SH-SY5Y (cell line): Measurements from ENCODE around the gene TMEM135.

Experiments used
- GATA2 ChIP-seq: IDR thresholded peaks from 2 replicates; pipeline ENCODE4 v1.6.1; 2011; ENCODE audit warnings: mild to moderate bottlenecking, low read depth, low read length
- GATA3 ChIP-seq: IDR thresholded peaks from 2 replicates; pipeline ENCODE4 v1.6.1; 2011; ENCODE audit warnings: low read depth, mild to moderate bottlenecking, low read length, moderate library complexity

GRCh38 chr11:87326594-87326993 lies 288.9 kb downstream of the TMEM135 start:
- TF ChIP-seq GATA2 (no peak), GATA3 (no peak)
